Right ventricle myocardium inferior (tissue), 1 donor: ENCODE data around the gene TRAF5. TPM values are rescaled to one million over a fixed set of nuclear protein-coding genes. Genes with fewer than 3 reads are reported as not detected.
A peak's percentile ranks its signal among the peaks of the same experiment; 100 is the strongest.
"Not testable (repeated sequence)": the region's sequence is repeated elsewhere in the genome, so short reads cannot be mapped to it uniquely, and the experiment has no call there.

Experiments
- ATAC-seq: fragments of 200-7000 bp; cut with Tn5 transposase; one replicate; pipeline ENCODE4 v1.9.1; 2020; ENCODE audit warnings: mild to moderate bottlenecking, moderate library complexity
- DNase-seq: peaks from one replicate; pipeline ENCODE4 v3.0.0; 2021; ENCODE audit errors: missing footprints
- intact Hi-C: fragments of 100-400 bp; cut with DNase I; formaldehyde crosslinking; loops from one replicate; pipeline ENCODE4 v1.11.0; 2022
- total RNA-seq: library from RNA; stranded (reverse); fragmentation: NEBNext Ultra II Directional; extraction: Animal tissue kit (Norgen Biotek cat#: 25700); gene quantifications from one replicate; pipeline ENCODE4 v1.2.1, GENCODE V29; 2021
- donor health status: DM: no; HTN: yes; CAD: no; lungs with severe emphysema.

Gene TRAF5
- total RNA-seq, 1 donor from 2014 or later, result 2.1 TPM

GRCh38 chr1:211339631-211340041 lies 13.0 kb downstream of the TRAF5 start:
- intact Hi-C loops, result no loop called here
- no peak for DNase-seq

GRCh38 chr1:211340622-211341507 lies 14.2 kb downstream of the TRAF5 start:
- DNase-seq, result no peak
- intact Hi-C loops, result no loop called here
- peak; percentile 24 for ATAC-seq

More at GRCh38 chr1:211339631-211340041, 13.0 kb downstream of the TRAF5 start:
- no peak for ATAC-seq

GRCh38 chr1:211341999-211342398 lies 15.4 kb downstream of the TRAF5 start:
- DNase-seq, result no peak
- no peak for ATAC-seq
- intact Hi-C loops, result no loop called here

- intact Hi-C loops, result no loop called here
- no peak for ATAC-seq
- no peak for DNase-seq
Observed at GRCh38 chr1:211343607-211344006, 17.0 kb downstream of the TRAF5 start.

- ATAC-seq, result no peak
- intact Hi-C loops, result no loop called here
- DNase-seq, result no peak
Observed at GRCh38 chr1:211344152-211344618, 17.6 kb downstream of the TRAF5 start.

GRCh38 chr1:211345719-211346118 lies 19.1 kb downstream of the TRAF5 start:
- DNase-seq (no peak), ATAC-seq (no peak)
- intact Hi-C loops, result no loop called here

- intact Hi-C loops, result no loop called here
- DNase-seq, result no peak
- ATAC-seq, result no peak
Observed at GRCh38 chr1:211347077-211347844, 20.6 kb downstream of the TRAF5 start.

- intact Hi-C loops, result no loop called here
- ATAC-seq, result no peak
- DNase-seq, result no peak
Observed at GRCh38 chr1:211348547-211348946, 21.9 kb downstream of the TRAF5 start.

GRCh38 chr1:211349741-211350140 lies 23.1 kb downstream of the TRAF5 start:
- intact Hi-C loops, result no loop called here
- DNase-seq (no peak), ATAC-seq (no peak)

- not testable (repeated sequence) for ATAC-seq, DNase-seq
Observed at GRCh38 chr1:211352055-211352454, 25.4 kb downstream of the TRAF5 start.

GRCh38 chr1:211352465-211352864 lies 25.8 kb downstream of the TRAF5 start:
- DNase-seq (no peak), ATAC-seq (no peak)
- intact Hi-C loops, result no loop called here

More at GRCh38 chr1:211352055-211352454, 25.4 kb downstream of the TRAF5 start:
- intact Hi-C loops, result not testable (repeated sequence)

GRCh38 chr1:211352985-211353515 lies 26.4 kb downstream of the TRAF5 start:
- intact Hi-C loops, result no loop called here
- DNase-seq, result no peak
- ATAC-seq, result no peak

- peak; percentile 20 for ATAC-seq
- no peak for DNase-seq
- intact Hi-C loops, result no loop called here
Observed at GRCh38 chr1:211353562-211354212, 27.1 kb downstream of the TRAF5 start.

- DNase-seq, result no peak
- intact Hi-C loops, result no loop called here
- no peak for ATAC-seq
Observed at GRCh38 chr1:211355873-211356272, 29.2 kb downstream of the TRAF5 start.

- DNase-seq, result no peak
- ATAC-seq, result no peak
- intact Hi-C loops, result no loop called here
Observed at GRCh38 chr1:211356723-211357407, 30.2 kb downstream of the TRAF5 start.

GRCh38 chr1:211358685-211359084 lies 32.1 kb downstream of the TRAF5 start:
- intact Hi-C loops, result no loop called here
- DNase-seq (no peak), ATAC-seq (no peak)

GRCh38 chr1:211359876-211360275 lies 33.2 kb downstream of the TRAF5 start:
- intact Hi-C loops, result no loop called here
- DNase-seq, result no peak
- ATAC-seq, result no peak

- DNase-seq (no peak), ATAC-seq (no peak)
- intact Hi-C loops, result no loop called here
Observed at GRCh38 chr1:211361202-211361601, 34.6 kb downstream of the TRAF5 start.
